Ramos (cell line): ENCODE data around the gene WDR3.
"Not testable (repeated sequence)": the region's sequence is repeated elsewhere in the genome, so short reads cannot be mapped to it uniquely, and the experiment has no call there.

Experiments
- in situ Hi-C: fragments of 300-500 bp; cut with MboI; formaldehyde crosslinking; loops from one replicate; pipeline ENCODE4 v1.14.3; 2022; ENCODE audit warnings: low sequenced_read_pairs; ENCODE audit not compliant: unreplicated experiment

The WDR3 gene

DNA sequence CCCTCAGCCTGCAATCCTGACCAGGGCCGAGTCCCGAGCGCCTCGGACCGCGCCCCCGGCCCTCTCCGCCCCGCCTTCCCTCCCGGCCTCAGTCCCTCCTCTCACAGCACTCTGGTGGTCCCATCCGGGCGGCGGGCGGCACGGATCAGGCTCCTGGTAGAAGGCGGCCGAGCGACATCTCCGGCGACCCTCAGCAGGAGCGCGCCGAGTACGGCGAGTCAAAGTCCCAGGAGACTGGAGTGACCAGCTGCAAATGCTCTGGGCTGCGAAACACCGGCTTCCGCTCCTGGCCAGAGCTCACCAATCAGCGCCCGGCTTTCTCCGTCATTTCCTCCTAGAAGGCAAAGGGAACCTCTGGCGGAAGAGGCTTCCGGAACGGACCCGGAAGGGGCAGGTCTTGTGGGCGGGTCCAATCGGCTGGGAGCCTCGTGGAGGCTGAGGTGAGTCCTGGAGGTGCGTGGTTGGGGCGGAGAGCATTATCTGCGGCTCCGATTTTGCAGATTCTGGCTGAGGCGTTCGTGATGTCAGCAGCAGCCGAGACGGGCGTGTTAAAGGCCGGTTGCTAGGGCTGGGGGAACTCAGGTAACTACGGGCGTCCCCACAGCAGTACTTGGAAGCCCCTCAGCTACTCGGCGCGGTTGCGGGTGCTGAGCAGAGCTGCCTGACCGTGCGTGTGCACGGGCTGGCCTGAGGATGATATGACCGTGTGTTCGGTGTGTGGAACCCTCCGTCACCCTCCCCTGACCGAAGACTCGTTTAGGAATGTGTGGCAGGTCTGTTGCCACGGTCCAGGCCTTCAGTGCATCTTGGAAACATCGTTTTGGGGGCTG, at the start of gene WDR3, which contains the start of gene GDAP2:
Gene WDR3 (plus strand): TSS at position 397 of the 830 bp plus-strand sequence. CDS start 3,581 bp downstream, outside the sequence.
Gene GDAP2 (minus strand): TSS at position 279 of the 830 bp plus-strand sequence. CDS start 9,264 bp downstream, outside the sequence.
- in situ Hi-C loops = no loop called here

- in situ Hi-C loops = no loop called here
These were observed 45.9 kb upstream of the WDR3 start for GRCh38 chr1:117883616-117884015.

- in situ Hi-C loops = no loop called here
These were observed 43.3 kb upstream of the WDR3 start for GRCh38 chr1:117886101-117886795.

- in situ Hi-C loops = no loop called here
These were observed 39.1 kb upstream of the WDR3 start for GRCh38 chr1:117890452-117890851.

GRCh38 chr1:117892512-117892911, 37.0 kb upstream of the WDR3 start:
- in situ Hi-C loops = no loop called here

DNA sequence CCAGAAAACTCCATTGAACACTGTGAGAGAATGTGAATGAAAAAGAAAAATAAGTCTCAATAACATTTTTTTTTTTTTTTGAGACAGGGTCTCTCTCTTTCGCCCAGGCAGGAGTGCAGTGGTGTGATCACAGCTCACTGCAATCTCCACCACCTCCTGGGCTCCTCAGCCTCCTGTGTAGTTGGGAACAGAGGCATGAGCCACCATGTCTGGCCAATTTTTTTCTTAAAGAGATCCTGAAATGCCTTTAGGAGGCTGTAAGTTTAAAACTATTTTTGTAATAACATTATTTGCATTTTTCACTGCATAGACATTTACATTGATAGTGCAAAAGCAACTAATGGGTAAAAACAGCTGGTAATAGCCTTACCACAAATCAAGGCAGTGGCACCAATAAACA, 35.5 kb upstream of the WDR3 start:
- in situ Hi-C loops = no loop called here

- in situ Hi-C loops = no loop called here
These were observed 33.9 kb upstream of the WDR3 start for GRCh38 chr1:117895482-117896114.

DNA sequence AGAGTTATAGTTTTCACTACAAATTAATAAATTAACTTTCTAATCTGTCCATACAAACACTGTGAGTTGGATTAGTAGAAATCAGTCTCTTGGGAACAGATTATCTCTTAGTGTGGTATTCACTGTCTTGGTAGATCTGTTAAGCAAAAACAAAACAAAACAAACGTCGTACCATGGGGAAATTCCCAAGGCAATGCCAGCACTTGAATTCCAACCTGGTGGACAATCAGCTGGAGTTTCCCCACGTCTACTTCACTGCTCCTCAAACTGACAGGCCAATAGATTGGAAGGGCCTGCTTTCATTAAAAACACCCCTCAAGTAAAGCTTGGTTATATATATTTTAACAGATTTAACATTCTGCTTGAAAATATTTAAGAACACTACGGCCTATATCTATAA, 32.0 kb upstream of the WDR3 start:
- in situ Hi-C loops = no loop called here

- in situ Hi-C loops = no loop called here
These were observed 29.7 kb upstream of the WDR3 start for GRCh38 chr1:117899801-117900200.

GRCh38 chr1:117902944-117903343, 26.6 kb upstream of the WDR3 start:
- in situ Hi-C loops = no loop called here

DNA sequence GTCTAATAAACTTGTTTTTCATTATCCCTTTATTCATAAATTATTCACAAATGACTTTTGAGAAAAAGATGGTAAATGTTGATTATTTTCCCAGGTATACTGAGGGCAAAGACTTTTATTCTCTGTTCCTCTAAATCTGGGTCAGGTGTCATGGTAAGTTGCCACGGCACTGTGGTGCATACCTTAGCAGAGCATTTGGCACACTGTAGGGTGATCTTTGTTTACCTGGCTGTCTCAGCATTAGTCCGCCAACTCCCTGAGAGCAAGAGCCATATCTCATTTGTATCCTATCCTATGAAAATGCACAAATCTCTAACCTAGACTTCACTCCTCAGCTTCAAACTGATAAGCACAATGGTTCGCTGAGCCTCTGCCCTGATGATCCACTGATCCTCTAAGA, 25.1 kb upstream of the WDR3 start:
- in situ Hi-C loops = no loop called here

GRCh38 chr1:117905019-117905418, 24.5 kb upstream of the WDR3 start:
- in situ Hi-C loops = no loop called here

DNA sequence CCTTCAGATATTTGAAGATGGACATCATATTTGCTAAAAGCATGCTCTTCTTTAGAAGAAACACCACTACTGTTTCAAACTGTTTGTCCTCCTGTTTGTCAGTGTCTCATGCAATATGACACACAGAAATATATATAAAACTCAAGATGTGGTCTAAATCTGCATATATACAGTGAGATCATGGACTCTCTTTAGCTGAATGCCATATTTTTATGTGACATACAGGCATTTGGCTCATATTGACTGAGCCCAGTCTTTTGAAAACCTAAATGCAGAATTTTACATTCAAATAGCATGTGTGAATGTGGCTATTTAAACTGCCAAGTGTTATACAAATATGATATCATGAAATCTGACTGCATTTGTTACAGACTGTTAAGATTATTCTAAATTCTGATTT, 18.5 kb upstream of the WDR3 start:
- in situ Hi-C loops = no loop called here

DNA sequence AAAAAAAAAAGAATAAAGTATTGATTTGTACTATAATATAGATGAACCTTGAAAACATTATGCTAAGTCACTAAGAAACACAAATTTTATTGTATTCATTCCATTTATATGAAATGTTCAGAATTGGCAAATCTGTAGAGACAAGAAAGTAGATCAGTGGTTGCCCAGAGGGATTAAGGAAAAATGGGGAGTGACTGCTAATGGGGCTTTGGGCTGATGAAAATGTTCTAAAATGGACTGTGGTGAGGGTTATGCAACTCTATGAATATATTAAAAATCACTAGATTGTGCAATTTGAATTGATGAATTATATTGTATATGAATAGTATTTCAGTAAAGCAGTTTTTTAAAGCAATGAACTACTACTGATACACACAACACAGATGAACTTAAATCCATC, 10.2 kb upstream of the WDR3 start:
- in situ Hi-C loops = no loop called here

DNA sequence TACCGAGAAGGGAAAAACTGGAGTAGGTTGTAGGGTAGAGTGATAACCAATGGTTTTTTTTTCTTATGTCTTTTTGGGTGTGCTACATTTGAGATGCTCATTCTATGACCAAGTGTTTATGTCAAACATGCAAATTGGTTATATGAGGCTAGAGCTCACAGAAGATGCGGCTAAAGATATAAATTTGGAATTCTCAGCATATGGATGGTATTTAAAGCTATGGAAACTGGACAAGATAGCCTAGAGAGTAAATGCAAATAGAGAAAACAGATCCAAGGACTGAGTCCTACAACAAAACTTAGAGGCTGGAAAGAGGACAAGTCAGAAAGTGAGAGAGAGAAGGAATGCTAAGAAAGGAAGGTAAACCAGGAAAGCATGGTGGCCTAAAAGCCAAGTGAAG, 7.5 kb upstream of the WDR3 start:
- in situ Hi-C loops = no loop called here

GRCh38 chr1:117922717-117923116, 6.8 kb upstream of the WDR3 start:
- in situ Hi-C loops = not testable (repeated sequence)

DNA sequence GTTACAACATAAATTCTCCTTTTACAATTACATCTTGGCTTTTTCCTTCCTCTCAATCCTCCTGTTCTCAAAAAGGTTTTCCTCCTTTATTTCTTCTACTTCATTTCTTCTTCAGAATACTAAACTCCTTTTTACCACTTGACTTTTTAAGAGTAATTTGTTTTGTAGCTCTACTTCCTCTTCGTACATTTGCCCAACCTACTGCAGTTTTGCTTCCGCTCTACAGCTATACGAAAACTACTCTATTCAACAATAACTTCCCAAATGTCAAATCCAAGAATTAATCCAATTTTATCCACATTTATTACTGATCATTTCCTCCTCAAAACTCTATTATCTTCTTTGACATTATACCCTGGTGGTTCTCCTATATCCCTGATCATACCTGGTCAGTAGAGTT, 3.6 kb upstream of the WDR3 start:
- in situ Hi-C loops = no loop called here

DNA sequence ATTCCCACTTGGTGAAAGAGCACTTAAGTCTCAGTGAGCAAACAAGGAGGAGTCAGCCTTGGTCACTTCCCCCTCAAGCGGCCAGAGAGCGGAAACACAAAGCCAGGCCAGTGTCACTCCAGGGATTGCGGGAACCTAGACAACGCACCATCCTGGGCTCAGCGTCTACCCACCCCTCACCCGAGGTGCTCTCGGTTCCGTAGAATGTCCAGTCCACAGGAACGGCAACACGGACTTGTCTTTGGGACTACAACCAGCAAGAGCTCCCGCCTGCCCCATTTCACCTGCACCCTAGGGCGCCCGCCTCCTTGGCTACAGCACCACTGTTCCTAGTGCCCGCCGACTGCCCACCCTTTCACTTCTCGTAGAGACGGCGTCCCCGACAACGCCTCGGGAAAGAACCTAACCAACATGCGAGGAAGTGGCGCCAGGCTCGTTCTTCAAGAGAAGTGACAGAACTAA, 627 bp upstream of the WDR3 start:
- in situ Hi-C loops = no loop called here

DNA sequence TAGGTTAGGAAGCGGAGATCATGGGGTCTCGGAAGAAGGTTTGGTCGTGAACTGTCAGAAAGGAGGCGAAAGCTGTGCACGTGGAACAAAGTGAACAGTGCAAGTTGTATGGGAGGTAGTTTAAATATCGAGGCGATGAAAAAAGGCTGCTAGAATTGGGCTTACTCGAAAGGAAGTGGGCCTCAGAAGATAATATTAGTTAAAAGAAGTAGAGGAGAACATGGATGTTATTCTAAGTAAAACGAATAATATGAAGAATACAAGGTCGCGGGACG, 571 bp downstream of the WDR3 start:
- in situ Hi-C loops = no loop called here

- in situ Hi-C loops = no loop called here
These were observed 945 bp downstream of the WDR3 start for GRCh38 chr1:117930484-117930883.

GRCh38 chr1:117932576-117932975, 3.0 kb downstream of the WDR3 start:
- in situ Hi-C loops = no loop called here
